PC-9 (cell line): ENCODE measurements around the gene SERAC1. TPM values are rescaled to one million over a fixed set of nuclear protein-coding genes. Genes with fewer than 3 reads are reported as not detected.
A peak's percentile ranks its signal among the peaks of the same experiment; 100 is the strongest.

ENCODE experiments used
- BruUV-seq: library from RNA; stranded (reverse); fragments of 400-500 nt; replicated peaks from 2 replicates; lab custom pipeline; 2021; lab: Mats Ljungman, UMichigan
- CTCF ChIA-PET: fragments of 300-600 bp; sonication (Branson Sonifier 250); formaldehyde crosslinking; loops from one replicate; lab custom pipeline; 2022; ENCODE audit warnings: antibody characterized with exemption; lab: Charles Lee
- POLR2A ChIA-PET: fragments of 300-600 bp; sonication (Branson Sonifier 250); formaldehyde crosslinking; loops from one replicate; lab custom pipeline; 2022; ENCODE audit warnings: antibody characterized with exemption; ENCODE audit not compliant: unreplicated experiment; lab: Charles Lee
- DNase-seq, 2 experiments: peaks; one replicate each; pipeline versions ENCODE4 v3.0.0 to v3.0.0-alpha.2; 2015 to 2022; ENCODE audit warnings: mixed read lengths in 1 of 2
- H2AFZ ChIP-seq: fragments of 200-600 bp; sonication (generic); 2 replicates; pipeline ENCODE4 v1.8.1; 2017; ENCODE audit warnings: antibody characterized with exemption
- H3F3A ChIP-seq: fragments of 200-600 bp; sonication (generic); 2 replicates; pipeline ENCODE4 v1.8.1; 2017; ENCODE audit warnings: antibody characterized with exemption, mild to moderate bottlenecking, low read depth; ENCODE audit not compliant: insufficient read depth
- H3K27ac ChIP-seq: fragments of 200-600 bp; sonication (generic); 2 replicates; pipeline ENCODE4 v1.6.1; 2016; ENCODE audit warnings: mixed run types
- H3K27me3 ChIP-seq: fragments of 200-600 bp; sonication (generic); 2 replicates; pipeline ENCODE4 v1.6.1; 2016; ENCODE audit warnings: low read depth, mixed run types; ENCODE audit not compliant: insufficient read depth
- H3K36me3 ChIP-seq: fragments of 200-600 bp; sonication (generic); 2 replicates; pipeline ENCODE4 v1.6.1; 2016; ENCODE audit warnings: low read depth, mixed run types
- H3K4me1 ChIP-seq: fragments of 200-600 bp; sonication (generic); replicated peaks from 2 replicates; pipeline ENCODE4 v1.6.1; 2016; ENCODE audit warnings: mixed run types; ENCODE audit not compliant: insufficient read depth
- H3K4me2 ChIP-seq: fragments of 200-600 bp; sonication (generic); 2 replicates; pipeline ENCODE4 v1.6.1; 2017; ENCODE audit warnings: mixed run types
- H3K4me3 ChIP-seq: fragments of 200-600 bp; sonication (generic); 2 replicates; pipeline ENCODE4 v1.6.1; 2016; ENCODE audit warnings: mixed run types
- H3K79me2 ChIP-seq: fragments of 200-600 bp; sonication (generic); 2 replicates; pipeline ENCODE4 v1.6.1; 2017; ENCODE audit warnings: low read depth, mixed run types
- H3K9me2 ChIP-seq: fragments of 200-600 bp; sonication (generic); 2 replicates; pipeline ENCODE4 v1.8.1; 2017; ENCODE audit warnings: mild to moderate bottlenecking; ENCODE audit not compliant: insufficient read depth
- H3K9me3 ChIP-seq: fragments of 200-600 bp; sonication (generic); 2 replicates; pipeline ENCODE4 v1.8.1; 2016; ENCODE audit warnings: low read depth; ENCODE audit not compliant: insufficient read depth
- H4K20me1 ChIP-seq: fragments of 200-600 bp; sonication (generic); 2 replicates; pipeline ENCODE4 v1.8.1; 2017; ENCODE audit not compliant: insufficient read depth
- CTCF ChIP-seq: fragments of 200-600 bp; sonication (generic); conservative IDR thresholded peaks from 2 replicates; pipeline ENCODE4 v1.6.1; 2017; ENCODE audit warnings: mixed run types, antibody characterized with exemption, mild to moderate bottlenecking, moderate library complexity
- EZH2 ChIP-seq: fragments of 200-600 bp; sonication (generic); IDR thresholded peaks from 2 replicates; pipeline ENCODE4 v1.8.0; 2017; ENCODE audit warnings: antibody characterized with exemption, low read depth
- intact Hi-C: fragments of 100-400 bp; cut with micrococcal nuclease; formaldehyde crosslinking; loops from one replicate; pipeline ENCODE4 v1.10.0; 2022; ENCODE audit not compliant: unreplicated experiment
- total RNA-seq: library from RNA; stranded (reverse); gene quantifications from 2 replicates; pipeline ENCODE4 v1.2.3, GENCODE V29; 2021

SERAC1 gene
- total RNA-seq, 1 experiment from 2014 or later = 4.9 TPM

GRCh38 chr6:158131926-158132325 is 36.1 kb downstream of the SERAC1 start:
- no peaks in the 10 kb centered on the region for H3K9me3 ChIP-seq
- no peak for DNase-seq
- no peaks in the 10 kb centered on the region for H3K4me1 ChIP-seq
- no peaks in the 10 kb centered on the region for H3K9me2 ChIP-seq
- H3K4me3 ChIP-seq = no peak overlapping the region
- H3F3A ChIP-seq = no peaks in the 10 kb centered on the region
- POLR2A ChIA-PET = no interaction called here
- intact Hi-C loops = loop anchor here (5.0 kb wide), 1 partner anchor 375 kb away; no protein-coding TSS in a partner anchor
- no peak overlapping the region for H3K27ac ChIP-seq
- H3K79me2 ChIP-seq = no peaks in the 10 kb centered on the region
- H2AFZ ChIP-seq = no peak overlapping the region
- H4K20me1 ChIP-seq = no peaks in the 10 kb centered on the region
- no TSS peak for BruUV-seq
- TF ChIP-seq EZH2 (no peak), CTCF (peak; percentile 73)
- CTCF ChIA-PET = interaction anchor here (1.0 kb wide), 1 partner anchor 817 kb away, joined by 3 read pairs; no protein-coding TSS in a partner anchor
- no peaks in the 10 kb centered on the region; the same call in 1 of the 2 replicates for H3K36me3 ChIP-seq
- no peak overlapping the region for H3K4me2 ChIP-seq
- no peaks in the 10 kb centered on the region for H3K27me3 ChIP-seq

- intact Hi-C loops = no loop called here
- no peaks in the 10 kb centered on the region for H3F3A ChIP-seq
- H3K9me3 ChIP-seq = no peaks in the 10 kb centered on the region
- ChIA-PET POLR2A (no interaction called here), CTCF (no interaction called here)
- no peaks in the 10 kb centered on the region for H3K9me2 ChIP-seq
- no peaks in the 10 kb centered on the region for H3K4me1 ChIP-seq
- BruUV-seq = no TSS peak
- no peaks in the 10 kb centered on the region for H3K79me2 ChIP-seq
- H3K27me3 ChIP-seq = no peaks in the 10 kb centered on the region
- H3K27ac ChIP-seq = no peak overlapping the region
- TF ChIP-seq EZH2 (no peak), CTCF (no peak)
- no peak overlapping the region for H3K4me3 ChIP-seq
- peaks cover 3% of the 10 kb centered on the region for H3K36me3 ChIP-seq
- H2AFZ ChIP-seq = no peak overlapping the region
- H3K4me2 ChIP-seq = no peak overlapping the region
- DNase-seq = no peak
- H4K20me1 ChIP-seq = no peaks in the 10 kb centered on the region
Measured at GRCh38 chr6:158125271-158125670, 42.8 kb downstream of the SERAC1 start.

GRCh38 chr6:158124288-158124687 is 43.8 kb downstream of the SERAC1 start:
- Histone ChIP-seq H3K36me3 (peaks cover 3% of the 10 kb centered on the region), H3K4me1 (no peaks in the 10 kb centered on the region), H3F3A (no peaks in the 10 kb centered on the region), H3K9me2 (no peaks in the 10 kb centered on the region), H3K4me3 (no peak overlapping the region), H3K27me3 (no peaks in the 10 kb centered on the region), H3K9me3 (no peaks in the 10 kb centered on the region), H4K20me1 (no peaks in the 10 kb centered on the region), H3K27ac (no peak overlapping the region), H3K79me2 (no peaks in the 10 kb centered on the region), H3K4me2 (no peak overlapping the region), H2AFZ (no peak overlapping the region)
- intact Hi-C loops = no loop called here
- no peak for DNase-seq
- CTCF ChIA-PET = no interaction called here
- no peak for TF ChIP-seq CTCF
- no peak for TF ChIP-seq EZH2
- BruUV-seq = no TSS peak
- POLR2A ChIA-PET = no interaction called here
